Measurements from ENCODE around the gene BAG5.

DNA sequence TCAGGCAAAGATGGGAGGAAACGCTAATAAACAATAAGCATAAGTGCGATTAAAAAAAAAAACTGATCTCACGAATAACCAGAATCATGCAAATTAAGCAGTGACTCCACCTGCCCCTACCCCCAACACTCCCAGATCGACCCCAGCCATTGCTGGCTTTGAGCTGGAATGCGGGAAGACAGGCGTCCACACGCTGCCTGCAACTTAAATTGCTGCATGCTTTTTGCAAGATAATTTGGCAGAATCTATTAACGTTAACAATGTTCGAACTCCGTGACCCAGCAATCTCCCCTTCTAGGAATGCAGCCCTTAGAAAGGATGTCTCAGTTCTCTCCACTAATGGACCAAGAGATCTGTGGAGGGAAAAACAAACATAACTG, 38.9 kb downstream of the BAG5 start:
- TF ChIP-seq ZNF384 (IDR thresholded peaks at IDR 0.05): no peak
- TF ChIP-seq SUZ12 (IDR thresholded peaks at IDR 0.05): no peak
- TF ChIP-seq BHLHE40 (IDR thresholded peaks at IDR 0.05; ENCODE audit: borderline replicate concordance): no peak
- TF ChIP-seq ARNT (IDR thresholded peaks at IDR 0.05): no peak
- TF ChIP-seq SP1 (IDR thresholded peaks at IDR 0.05): no peak
- TF ChIP-seq FOXA1 (IDR thresholded peaks at IDR 0.05): no peak
- TF ChIP-seq HDGF (IDR thresholded peaks at IDR 0.05; ENCODE audit: borderline replicate concordance): no peak
- TF ChIP-seq NFRKB (IDR thresholded peaks at IDR 0.05): no peak
- TF ChIP-seq, protein P1, sequence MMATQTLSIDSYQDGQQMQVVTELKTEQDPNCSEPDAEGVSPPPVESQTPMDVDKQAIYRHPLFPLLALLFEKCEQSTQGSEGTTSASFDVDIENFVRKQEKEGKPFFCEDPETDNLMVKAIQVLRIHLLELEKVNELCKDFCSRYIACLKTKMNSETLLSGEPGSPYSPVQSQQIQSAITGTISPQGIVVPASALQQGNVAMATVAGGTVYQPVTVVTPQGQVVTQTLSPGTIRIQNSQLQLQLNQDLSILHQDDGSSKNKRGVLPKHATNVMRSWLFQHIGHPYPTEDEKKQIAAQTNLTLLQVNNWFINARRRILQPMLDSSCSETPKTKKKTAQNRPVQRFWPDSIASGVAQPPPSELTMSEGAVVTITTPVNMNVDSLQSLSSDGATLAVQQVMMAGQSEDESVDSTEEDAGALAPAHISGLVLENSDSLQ (IDR thresholded peaks at IDR 0.05): no peak
- TF ChIP-seq FOXM1 (IDR thresholded peaks at IDR 0.05; ENCODE audit: borderline replicate concordance): no peak
- TF ChIP-seq CTBP1 (IDR thresholded peaks at IDR 0.05; ENCODE audit: borderline replicate concordance): no peak
- no peak for TF ChIP-seq LEF1 (IDR thresholded peaks at IDR 0.05; ENCODE audit: borderline replicate concordance)
